Large intestine (tissue), 3 donors: ENCODE measurements around the gene TLR9. TPM values are rescaled to one million over a fixed set of nuclear protein-coding genes. Genes with fewer than 3 reads are reported as not detected.
A peak's percentile ranks its signal among the peaks of the same experiment; 100 is the strongest.

Source experiments
- DNase-seq, 2 donors: peaks; one replicate each; pipeline versions ENCODE4 v3.0.0 to v3.0.0-alpha.2; 2013
- H3K27ac ChIP-seq: one replicate; pipeline ENCODE4 v1.5.1; 2013; ENCODE audit warnings: low read length
- H3K27me3 ChIP-seq: 2 replicates; pipeline ENCODE4 v1.6.1; 2013; ENCODE audit warnings: low read length; ENCODE audit not compliant: control insufficient read depth, insufficient read depth
- H3K36me3 ChIP-seq: 2 replicates; pipeline ENCODE4 v1.6.1; 2013; ENCODE audit warnings: low read length; ENCODE audit not compliant: control insufficient read depth, insufficient read depth
- H3K4me1 ChIP-seq: one replicate; pipeline ENCODE4 v1.6.1; 2013; ENCODE audit warnings: low read length; ENCODE audit not compliant: control insufficient read depth, insufficient read depth
- H3K4me3 ChIP-seq: one replicate; pipeline ENCODE4 v1.5.1; 2013; ENCODE audit warnings: low read length
- H3K9me3 ChIP-seq: one replicate; pipeline ENCODE4 v1.6.1; 2013; ENCODE audit warnings: mild to moderate bottlenecking, low read depth, low read length, moderate library complexity; ENCODE audit not compliant: control insufficient read depth
- WGBS: methylation state at CpG from one replicate; pipeline ENCODE4 v1.1.5; 2013; ENCODE audit warnings: low lambda C conversion rate; ENCODE audit not compliant: insufficient coverage; 5-methylcytosine and 5-hydroxymethylcytosine counted together
- polyA plus RNA-seq: library from polyadenylated mRNA; unstranded; fragments of 120-200 nt; gene quantifications from one replicate; pipeline ENCODE4 v1.2.1, GENCODE V29; 2013

Gene TLR9
- polyA plus RNA-seq, 1 donor = 0.37 TPM

- peak within 1 kb of the TSS; percentile 80 for H3K4me3 ChIP-seq
- no peaks in the 10 kb centered on the region for H3K9me3 ChIP-seq
- peaks cover 2% of the 10 kb centered on the region for H3K27me3 ChIP-seq
- no CpG with 5 or more reads among the region's 92 CpGs for WGBS
- peak within 1 kb of the TSS; percentile 7 for H3K27ac ChIP-seq
- peaks cover 16% of the 10 kb centered on the region for H3K4me1 ChIP-seq
- H3K36me3 ChIP-seq = peaks cover 12% of the 10 kb centered on the region
- DNase-seq = peak; percentile 66 to 82
Measured at GRCh38 chr3:52238761-52239701, 13.6 kb upstream of the TLR9 start, which contains the start of gene TWF2. Gene TWF2, minus strand, starts transcription at chr3:52239158. Its CDS starts 142 bp downstream, at chr3:52239016.

- Histone ChIP-seq H3K4me1 (peaks cover 16% of the 10 kb centered on the region), H3K4me3 (peak overlapping the region; percentile 80), H3K27me3 (no peaks in the 10 kb centered on the region), H3K36me3 (peaks cover 17% of the 10 kb centered on the region), H3K27ac (no peak overlapping the region), H3K9me3 (no peaks in the 10 kb centered on the region)
- peak in 1 of 2 donors; percentile 40 for DNase-seq
- no CpG with 5 or more reads among the region's 11 CpGs for WGBS
Measured at GRCh38 chr3:52238193-52238760, 12.8 kb upstream of the TLR9 start.

- Histone ChIP-seq H3K9me3 (no peaks in the 10 kb centered on the region), H3K27me3 (no peaks in the 10 kb centered on the region), H3K36me3 (peaks cover 17% of the 10 kb centered on the region), H3K4me1 (peaks cover 16% of the 10 kb centered on the region), H3K4me3 (peak overlapping the region; percentile 80), H3K27ac (no peak overlapping the region)
- no CpG with 5 or more reads among the region's 8 CpGs for WGBS
- DNase-seq = no peak
Measured at GRCh38 chr3:52237657-52238172, 12.3 kb upstream of the TLR9 start.

- Histone ChIP-seq H3K27me3 (no peaks in the 10 kb centered on the region), H3K4me1 (peaks cover 16% of the 10 kb centered on the region), H3K27ac (no peak overlapping the region), H3K36me3 (peaks cover 17% of the 10 kb centered on the region), H3K9me3 (peaks cover under 1% of the 10 kb centered on the region), H3K4me3 (no peak overlapping the region)
- DNase-seq = no peak
- 80% methylated on average over 1 of the region's 6 CpGs for WGBS
Measured at GRCh38 chr3:52237006-52237656, 11.7 kb upstream of the TLR9 start.

- no CpG with 5 or more reads among the region's 5 CpGs for WGBS
- peaks cover 16% of the 10 kb centered on the region for H3K4me1 ChIP-seq
- H3K27ac ChIP-seq = no peak overlapping the region
Measured at GRCh38 chr3:52236424-52236886, 11.0 kb upstream of the TLR9 start.

GRCh38 chr3:52234516-52235447 is 9.3 kb upstream of the TLR9 start:
- H3K9me3 ChIP-seq = peaks cover 3% of the 10 kb centered on the region
- H3K36me3 ChIP-seq = peaks cover 36% of the 10 kb centered on the region
- H3K4me1 ChIP-seq = peaks cover 16% of the 10 kb centered on the region
- no peak overlapping the region for H3K27ac ChIP-seq
- no CpG with 5 or more reads among the region's 15 CpGs for WGBS
- no peak overlapping the region for H3K4me3 ChIP-seq
- H3K27me3 ChIP-seq = no peaks in the 10 kb centered on the region
- DNase-seq = no peak

More at GRCh38 chr3:52236424-52236886, 11.0 kb upstream of the TLR9 start:
- Histone ChIP-seq H3K9me3 (peaks cover 3% of the 10 kb centered on the region), H3K4me3 (no peak overlapping the region), H3K27me3 (no peaks in the 10 kb centered on the region), H3K36me3 (peaks cover 19% of the 10 kb centered on the region)
- DNase-seq = no peak

GRCh38 chr3:52233968-52234367 is 8.5 kb upstream of the TLR9 start:
- WGBS = no CpG with 5 or more reads among the region's 3 CpGs
- peaks cover 43% of the 10 kb centered on the region for H3K36me3 ChIP-seq
- H3K27ac ChIP-seq = no peak overlapping the region
- H3K4me3 ChIP-seq = no peak overlapping the region
- DNase-seq = no peak
- peaks cover 16% of the 10 kb centered on the region for H3K4me1 ChIP-seq
- H3K27me3 ChIP-seq = no peaks in the 10 kb centered on the region
- H3K9me3 ChIP-seq = peaks cover 3% of the 10 kb centered on the region

GRCh38 chr3:52233108-52233591 is 7.7 kb upstream of the TLR9 start:
- H3K4me3 ChIP-seq = no peak overlapping the region
- peaks cover 51% of the 10 kb centered on the region for H3K36me3 ChIP-seq
- no peaks in the 10 kb centered on the region for H3K27me3 ChIP-seq
- DNase-seq = no peak
- WGBS = no CpG with 5 or more reads among the region's 5 CpGs
- H3K9me3 ChIP-seq = peaks cover 5% of the 10 kb centered on the region
- H3K4me1 ChIP-seq = peaks cover 12% of the 10 kb centered on the region
- H3K27ac ChIP-seq = no peak overlapping the region

- Histone ChIP-seq H3K27me3 (no peaks in the 10 kb centered on the region), H3K27ac (no peak overlapping the region), H3K36me3 (peaks cover 53% of the 10 kb centered on the region), H3K9me3 (peaks cover 5% of the 10 kb centered on the region), H3K4me3 (no peak overlapping the region), H3K4me1 (peaks cover 6% of the 10 kb centered on the region)
- WGBS = no CpG with 5 or more reads among the region's 28 CpGs
- no peak for DNase-seq
Measured at GRCh38 chr3:52232279-52233107, 7.0 kb upstream of the TLR9 start.
